Mesothelial cell of epicardium (in vitro differentiated cells): ENCODE data around the gene CCDC89. TPM values are rescaled to one million over a fixed set of nuclear protein-coding genes. Genes with fewer than 3 reads are reported as not detected.

ENCODE experiments used
- DNase-seq, 2 experiments: peaks; one replicate each; pipeline ENCODE4 v3.0.0; 2021; ENCODE audit warnings: low spot score in 2 of 2; ENCODE audit not compliant: unreplicated experiment in 2 of 2
- H3K27ac Mint-ChIP-seq: 2 replicates; pipeline ENCODE4 v1.8.0; 2021; ENCODE audit warnings: mixed read lengths
- H3K27me3 Mint-ChIP-seq: 2 replicates; pipeline ENCODE4 v1.8.0; 2021; ENCODE audit warnings: low read depth, mixed read lengths
- H3K36me3 Mint-ChIP-seq: 2 replicates; pipeline ENCODE4 v1.8.0; 2021; ENCODE audit warnings: mixed read lengths
- H3K4me1 Mint-ChIP-seq: 2 replicates; pipeline ENCODE4 v1.8.0; 2021; ENCODE audit warnings: mixed read lengths
- H3K4me3 Mint-ChIP-seq: 2 replicates; pipeline ENCODE4 v1.8.0; 2021; ENCODE audit warnings: mild to moderate bottlenecking, moderate library complexity, mixed read lengths
- H3K9me3 Mint-ChIP-seq: 2 replicates; pipeline ENCODE4 v1.8.0; 2021; ENCODE audit warnings: mixed read lengths
- total RNA-seq: library from RNA; stranded (reverse); gene quantifications from 3 replicates; pipeline ENCODE4 v1.2.1, GENCODE V29; 2021
- TF ChIP-seq, protein P1 (sequence below): fragments of 200-600 bp; sonication (generic); IDR thresholded peaks from one replicate; pipeline ENCODE4 v1.5.0; 2021; ENCODE audit warnings: antibody characterized with exemption; ENCODE audit not compliant: unreplicated experiment

Gene CCDC89
- total RNA-seq, 1 donor from 2014 or later, result 1.3 TPM

DNA sequence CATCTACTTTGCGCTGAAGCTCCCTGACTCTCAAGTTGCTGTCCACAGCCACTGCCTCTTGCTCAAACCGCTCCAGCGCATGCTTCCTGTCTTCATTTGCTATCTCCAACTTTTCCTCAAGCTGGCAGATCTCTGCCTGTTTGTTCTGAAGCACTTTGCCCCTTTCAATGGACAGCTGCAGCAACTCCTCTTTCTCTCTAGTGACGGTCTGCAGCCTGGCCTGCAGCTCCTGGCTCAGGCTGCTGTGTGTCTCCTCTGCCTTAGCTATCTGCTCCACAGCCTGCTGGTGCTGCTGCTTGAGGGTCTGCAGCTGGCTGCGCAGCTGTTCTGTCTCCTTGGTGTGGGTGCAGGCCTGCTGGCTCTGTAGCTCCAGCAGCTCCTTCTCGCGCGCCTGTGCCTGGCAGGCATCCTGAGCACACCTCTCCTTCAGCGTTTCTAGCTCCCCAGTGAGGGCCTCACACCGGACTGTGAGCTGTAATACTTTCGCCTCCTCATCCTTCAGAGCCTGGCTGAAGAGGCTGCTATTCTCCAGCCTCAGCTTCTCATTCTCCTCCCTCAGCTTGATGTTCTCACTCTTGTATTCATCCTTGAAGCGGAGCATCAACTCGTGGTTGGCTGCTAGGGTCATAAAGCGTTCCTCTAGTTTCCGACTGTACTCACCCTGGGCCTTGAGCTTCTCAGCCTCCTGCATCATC lies 723 bp downstream of the CCDC89 start:
- H3K27me3 Mint-ChIP-seq, result no peaks in the 10 kb centered on the region
- no peak for DNase-seq
- H3K36me3 Mint-ChIP-seq, result no peaks in the 10 kb centered on the region
- peaks cover 30% of the 10 kb centered on the region for H3K4me1 Mint-ChIP-seq
- H3K4me3 Mint-ChIP-seq, result peak overlapping the region; percentile 59
- peak overlapping the region; percentile 97 for H3K27ac Mint-ChIP-seq
- no peaks in the 10 kb centered on the region for H3K9me3 Mint-ChIP-seq
- TF ChIP-seq, protein P1, sequence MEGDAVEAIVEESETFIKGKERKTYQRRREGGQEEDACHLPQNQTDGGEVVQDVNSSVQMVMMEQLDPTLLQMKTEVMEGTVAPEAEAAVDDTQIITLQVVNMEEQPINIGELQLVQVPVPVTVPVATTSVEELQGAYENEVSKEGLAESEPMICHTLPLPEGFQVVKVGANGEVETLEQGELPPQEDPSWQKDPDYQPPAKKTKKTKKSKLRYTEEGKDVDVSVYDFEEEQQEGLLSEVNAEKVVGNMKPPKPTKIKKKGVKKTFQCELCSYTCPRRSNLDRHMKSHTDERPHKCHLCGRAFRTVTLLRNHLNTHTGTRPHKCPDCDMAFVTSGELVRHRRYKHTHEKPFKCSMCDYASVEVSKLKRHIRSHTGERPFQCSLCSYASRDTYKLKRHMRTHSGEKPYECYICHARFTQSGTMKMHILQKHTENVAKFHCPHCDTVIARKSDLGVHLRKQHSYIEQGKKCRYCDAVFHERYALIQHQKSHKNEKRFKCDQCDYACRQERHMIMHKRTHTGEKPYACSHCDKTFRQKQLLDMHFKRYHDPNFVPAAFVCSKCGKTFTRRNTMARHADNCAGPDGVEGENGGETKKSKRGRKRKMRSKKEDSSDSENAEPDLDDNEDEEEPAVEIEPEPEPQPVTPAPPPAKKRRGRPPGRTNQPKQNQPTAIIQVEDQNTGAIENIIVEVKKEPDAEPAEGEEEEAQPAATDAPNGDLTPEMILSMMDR, result no peak

DNA sequence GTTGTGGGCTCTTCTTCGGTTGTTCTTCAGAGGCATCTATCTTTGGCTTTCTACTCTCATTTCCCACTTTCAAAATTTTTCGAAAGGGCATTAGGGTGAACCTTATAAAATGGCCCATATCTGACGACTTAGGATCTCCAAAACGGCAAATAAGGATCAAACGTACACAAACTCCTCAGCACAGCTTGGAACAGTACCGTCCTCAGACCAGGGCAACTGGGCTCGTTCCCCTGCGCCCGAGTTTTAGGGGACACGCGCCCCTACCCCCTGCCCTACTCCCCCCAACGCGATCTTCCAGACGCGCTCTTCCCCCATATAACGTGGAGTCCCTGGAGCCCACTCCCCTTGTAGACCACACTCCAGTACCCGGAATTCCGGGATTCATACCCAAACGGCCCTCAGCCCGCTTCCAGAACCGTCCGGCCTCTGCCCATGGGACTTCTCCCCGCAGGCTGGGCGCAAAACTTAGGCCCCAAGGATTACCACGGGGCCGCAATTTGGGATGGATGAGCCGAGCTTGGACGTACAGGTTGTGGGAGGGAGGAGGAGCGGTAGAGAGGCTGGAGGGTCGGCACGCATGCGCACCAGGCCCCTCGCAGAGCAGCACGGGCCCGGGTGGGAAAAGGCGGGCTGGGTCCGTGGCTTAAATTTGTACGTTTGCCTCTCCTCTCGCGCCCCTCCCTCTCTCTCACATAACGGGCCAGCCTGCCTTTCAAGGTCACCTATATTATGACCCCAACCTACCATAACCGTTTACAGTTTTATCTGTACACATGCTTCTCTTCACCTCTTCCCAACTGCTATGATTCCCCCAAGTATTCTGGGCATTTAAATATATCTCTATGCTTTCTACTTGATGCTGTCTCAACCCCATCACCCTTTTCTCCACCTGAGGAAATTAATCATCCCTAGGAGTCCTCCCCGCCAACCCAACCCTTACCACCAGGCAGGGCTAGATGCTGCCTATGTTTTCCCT lies 3.4 kb downstream of the CCDC89 start:
- TF ChIP-seq, protein P1, result no peak
- DNase-seq, result no peak
- Mint-ChIP-seq H3K4me3 (no peak overlapping the region), H3K27me3 (no peaks in the 10 kb centered on the region), H3K9me3 (no peaks in the 10 kb centered on the region), H3K4me1 (peaks cover 24% of the 10 kb centered on the region), H3K36me3 (no peaks in the 10 kb centered on the region), H3K27ac (no peak overlapping the region)

DNA sequence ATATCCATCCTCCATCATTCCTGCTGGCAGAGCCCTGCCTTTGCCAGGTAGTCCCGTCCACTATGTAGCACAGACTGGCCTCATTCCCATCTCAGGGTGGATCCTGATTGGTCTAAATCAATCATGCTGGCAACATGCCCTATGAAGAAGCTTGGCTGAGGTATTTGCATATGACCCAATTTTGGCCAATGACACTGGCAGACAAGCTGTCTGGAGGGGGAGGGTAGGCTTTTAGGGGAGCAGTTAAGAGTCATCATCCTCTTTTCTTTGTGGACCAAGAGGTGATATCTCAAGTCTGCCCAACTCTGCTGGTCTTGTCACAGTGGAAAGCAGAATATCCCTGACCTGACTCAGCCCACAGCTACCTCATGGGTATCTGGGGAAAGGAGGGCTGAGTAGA lies 5.1 kb downstream of the CCDC89 start:
- Mint-ChIP-seq H3K4me1 (peaks cover 12% of the 10 kb centered on the region), H3K4me3 (no peak overlapping the region), H3K27me3 (no peaks in the 10 kb centered on the region), H3K27ac (no peak overlapping the region), H3K36me3 (no peaks in the 10 kb centered on the region), H3K9me3 (no peaks in the 10 kb centered on the region)
- DNase-seq, result no peak
- TF ChIP-seq, protein P1, result no peak

DNA sequence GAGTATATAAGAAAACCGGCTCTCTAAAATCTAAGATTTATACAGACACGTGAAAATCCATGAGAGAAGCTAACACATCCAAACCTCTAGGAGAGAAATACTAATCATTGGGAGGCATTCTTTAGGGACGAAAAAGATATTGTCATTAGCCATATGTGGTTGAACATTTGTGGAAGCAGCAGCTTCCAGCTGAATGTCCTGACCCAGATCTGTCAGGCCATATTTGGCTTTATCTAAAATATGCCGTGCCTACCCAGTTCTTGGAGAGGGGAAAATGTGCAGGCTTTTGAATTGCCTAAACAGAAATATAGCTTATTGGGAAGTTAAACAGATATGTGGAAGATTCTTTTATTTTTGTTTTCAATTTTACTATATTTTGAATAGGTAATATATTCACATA lies 6.4 kb downstream of the CCDC89 start:
- Mint-ChIP-seq H3K27me3 (no peaks in the 10 kb centered on the region), H3K27ac (no peak overlapping the region), H3K36me3 (no peaks in the 10 kb centered on the region), H3K4me3 (no peak overlapping the region), H3K4me1 (no peaks in the 10 kb centered on the region), H3K9me3 (peaks cover 3% of the 10 kb centered on the region)
- no peak for DNase-seq
- TF ChIP-seq, protein P1, result no peak

DNA sequence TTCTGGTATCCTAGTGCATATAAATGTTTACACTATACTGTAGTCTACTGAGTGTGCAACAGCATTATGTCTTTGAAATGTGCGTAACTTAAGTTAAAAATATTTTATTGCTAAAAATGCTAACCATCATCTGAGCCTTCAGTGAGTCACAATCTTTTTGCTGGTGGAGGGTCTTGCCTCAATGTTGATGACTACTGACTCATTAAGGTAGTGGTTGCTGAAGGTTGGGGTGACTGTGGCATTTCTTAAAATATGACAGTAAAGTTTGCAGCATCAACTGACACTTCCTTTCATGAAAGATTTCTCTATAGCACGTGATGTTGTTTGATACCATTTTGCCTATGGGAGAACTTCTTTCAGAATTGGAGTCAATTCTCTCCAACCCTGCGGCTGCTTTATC lies 12.6 kb downstream of the CCDC89 start:
- peaks cover 16% of the 10 kb centered on the region for H3K9me3 Mint-ChIP-seq
- TF ChIP-seq, protein P1, result no peak
- H3K4me3 Mint-ChIP-seq, result no peak overlapping the region
- no peak for DNase-seq
- no peak overlapping the region for H3K27ac Mint-ChIP-seq
- no peaks in the 10 kb centered on the region for H3K4me1 Mint-ChIP-seq
- no peaks in the 10 kb centered on the region for H3K27me3 Mint-ChIP-seq
- H3K36me3 Mint-ChIP-seq, result no peaks in the 10 kb centered on the region
